GM23248 (cell line): ENCODE results near the gene MLYCD.

Source experiments
- EZH2 ChIP-seq: fragments of 200-600 bp; sonication (generic); IDR thresholded peaks from 2 replicates; pipeline ENCODE4 v1.6.1; 2018; ENCODE audit warnings: antibody characterized with exemption, mild to moderate bottlenecking; ENCODE audit not compliant: insufficient read depth, poor library complexity, severe bottlenecking
- EZH2phosphoT487 ChIP-seq: fragments of 200-600 bp; sonication (generic); IDR thresholded peaks from 2 replicates; pipeline ENCODE4 v1.6.1; 2018; ENCODE audit warnings: antibody characterized with exemption, moderate library complexity, mild to moderate bottlenecking, low read depth; ENCODE audit not compliant: insufficient read depth

DNA sequence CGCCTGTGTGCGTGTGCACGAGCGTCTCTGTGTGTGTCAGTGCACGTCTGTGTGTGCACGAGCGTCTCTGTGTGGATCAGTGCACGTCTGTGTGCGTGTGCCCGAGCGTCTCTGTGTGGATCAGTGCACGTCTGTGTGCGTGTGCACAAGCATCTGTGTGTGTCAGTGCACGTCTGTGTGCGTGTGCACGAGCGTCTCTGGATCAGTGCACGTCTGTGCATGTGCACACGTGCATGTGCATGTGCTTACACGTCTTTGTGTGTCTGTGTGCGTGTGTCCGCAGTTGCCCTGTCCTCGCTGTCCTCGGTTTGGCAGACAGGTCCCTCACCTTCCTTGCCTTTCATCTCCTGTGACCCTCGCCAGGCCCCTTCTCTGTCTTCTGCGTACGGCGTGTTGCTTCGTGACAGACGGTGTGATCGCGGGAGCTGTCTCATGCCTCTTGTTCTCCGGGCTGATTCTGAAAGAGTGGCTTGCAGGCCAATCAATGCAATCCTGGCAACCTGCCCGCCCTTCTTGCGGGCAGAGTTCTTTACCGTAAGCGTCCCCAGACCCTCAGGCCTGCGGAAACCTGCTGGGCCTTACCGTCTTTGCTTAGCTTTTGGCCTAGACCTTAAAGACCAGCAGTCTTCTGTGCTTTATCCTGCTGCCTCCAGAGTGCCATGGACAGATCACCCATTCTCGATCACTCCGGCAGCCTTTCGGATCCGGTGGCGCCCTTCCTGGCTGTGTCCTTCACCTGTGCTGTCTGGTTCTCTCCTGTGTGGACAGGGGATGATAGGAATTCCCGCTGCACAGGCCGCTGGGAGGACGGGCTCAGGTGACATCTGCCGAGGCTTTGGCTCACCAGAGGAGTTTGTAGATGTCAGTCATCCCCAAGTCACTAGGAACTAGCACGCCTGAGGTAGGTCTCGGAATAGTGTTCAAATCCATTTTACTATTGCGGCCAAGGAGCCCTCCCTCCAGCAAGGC lies 18.5 kb downstream of the MLYCD start:
- TF ChIP-seq EZH2phosphoT487: no peak
- no peak for TF ChIP-seq EZH2
